DMS153 treated with DMSO at 0.1 percent for 48 hours (cell line): ENCODE data around the gene LTC4S.

ENCODE experiments used
- DNase-seq: peaks from one replicate; lab custom pipeline; 2025; ENCODE audit not compliant: unreplicated experiment; lab: John Stamatoyannopoulos, UW

LTC4S gene

DNA sequence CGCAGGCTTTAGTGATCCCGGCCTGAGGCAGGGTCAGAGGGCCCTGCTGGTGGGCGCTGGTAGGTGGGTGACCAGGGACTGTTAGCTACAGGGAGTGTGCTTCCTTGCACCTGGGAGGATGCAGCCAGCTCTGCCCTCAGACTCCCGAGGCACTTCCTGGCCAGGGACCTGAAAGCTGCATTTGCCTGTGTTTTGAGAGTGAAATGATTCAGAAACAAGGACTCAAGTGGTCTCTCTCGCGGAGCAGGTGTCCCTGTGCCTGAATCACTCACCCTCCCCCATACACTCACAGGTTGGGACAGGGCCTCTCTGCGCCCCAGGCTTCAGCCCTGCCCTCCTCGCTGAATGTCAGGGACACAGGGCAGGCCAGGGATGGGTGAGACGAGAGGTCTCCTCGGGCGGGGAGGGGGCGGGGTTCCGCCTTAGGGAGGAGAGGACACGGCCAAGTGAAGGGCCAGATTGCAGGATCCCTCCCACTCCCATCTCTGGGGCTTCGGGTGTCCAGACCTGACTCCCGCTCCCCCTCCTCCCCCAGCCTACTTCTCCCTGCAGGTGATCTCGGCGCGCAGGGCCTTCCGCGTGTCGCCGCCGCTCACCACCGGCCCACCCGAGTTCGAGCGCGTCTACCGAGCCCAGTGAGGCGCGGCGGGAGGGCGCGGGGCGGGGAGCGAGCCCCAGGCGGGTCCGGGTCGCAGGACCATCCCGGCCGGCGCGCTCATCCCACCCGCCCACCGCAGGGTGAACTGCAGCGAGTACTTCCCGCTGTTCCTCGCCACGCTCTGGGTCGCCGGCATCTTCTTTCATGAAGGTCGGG lies 1.5 kb downstream of the LTC4S start:
- DNase-seq, result peak; percentile 6

DNA sequence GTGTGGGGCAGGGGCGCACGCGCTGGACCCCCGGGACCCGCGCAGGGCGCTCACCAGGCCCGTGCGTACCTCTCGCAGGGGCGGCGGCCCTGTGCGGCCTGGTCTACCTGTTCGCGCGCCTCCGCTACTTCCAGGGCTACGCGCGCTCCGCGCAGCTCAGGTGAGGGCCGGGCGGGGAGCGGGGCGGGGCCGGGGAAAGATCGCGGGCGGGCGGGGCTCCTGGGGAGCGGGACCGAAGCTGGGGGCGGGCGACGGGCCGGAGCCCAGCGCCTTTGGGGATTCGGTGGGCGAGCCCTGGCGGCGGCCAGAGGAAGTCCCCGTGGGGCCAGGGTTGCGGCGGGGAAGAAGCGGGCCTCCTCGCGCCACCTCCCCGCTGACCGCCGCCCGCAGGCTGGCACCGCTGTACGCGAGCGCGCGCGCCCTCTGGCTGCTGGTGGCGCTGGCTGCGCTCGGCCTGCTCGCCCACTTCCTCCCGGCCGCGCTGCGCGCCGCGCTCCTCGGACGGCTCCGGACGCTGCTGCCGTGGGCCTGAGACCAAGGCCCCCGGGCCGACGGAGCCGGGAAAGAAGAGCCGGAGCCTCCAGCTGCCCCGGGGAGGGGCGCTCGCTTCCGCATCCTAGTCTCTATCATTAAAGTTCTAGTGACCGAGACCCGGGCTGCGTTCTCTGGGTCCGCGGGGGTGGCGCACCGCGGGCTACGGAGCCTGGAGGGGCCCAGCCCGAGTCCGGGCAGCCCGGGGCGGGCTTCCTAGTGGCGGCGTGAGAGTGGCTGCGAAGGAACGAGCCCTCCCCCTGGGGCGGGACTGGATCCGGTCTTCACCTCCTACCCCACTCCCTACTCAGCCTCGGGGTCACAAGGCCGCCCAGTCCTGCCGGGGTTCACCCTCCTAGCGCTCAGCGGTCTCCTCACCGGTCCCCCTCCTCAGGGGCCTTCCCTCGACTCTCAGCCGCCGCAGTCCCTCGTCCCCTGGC lies 2.4 kb downstream of the LTC4S start:
- peak; percentile 32 for DNase-seq

DNA sequence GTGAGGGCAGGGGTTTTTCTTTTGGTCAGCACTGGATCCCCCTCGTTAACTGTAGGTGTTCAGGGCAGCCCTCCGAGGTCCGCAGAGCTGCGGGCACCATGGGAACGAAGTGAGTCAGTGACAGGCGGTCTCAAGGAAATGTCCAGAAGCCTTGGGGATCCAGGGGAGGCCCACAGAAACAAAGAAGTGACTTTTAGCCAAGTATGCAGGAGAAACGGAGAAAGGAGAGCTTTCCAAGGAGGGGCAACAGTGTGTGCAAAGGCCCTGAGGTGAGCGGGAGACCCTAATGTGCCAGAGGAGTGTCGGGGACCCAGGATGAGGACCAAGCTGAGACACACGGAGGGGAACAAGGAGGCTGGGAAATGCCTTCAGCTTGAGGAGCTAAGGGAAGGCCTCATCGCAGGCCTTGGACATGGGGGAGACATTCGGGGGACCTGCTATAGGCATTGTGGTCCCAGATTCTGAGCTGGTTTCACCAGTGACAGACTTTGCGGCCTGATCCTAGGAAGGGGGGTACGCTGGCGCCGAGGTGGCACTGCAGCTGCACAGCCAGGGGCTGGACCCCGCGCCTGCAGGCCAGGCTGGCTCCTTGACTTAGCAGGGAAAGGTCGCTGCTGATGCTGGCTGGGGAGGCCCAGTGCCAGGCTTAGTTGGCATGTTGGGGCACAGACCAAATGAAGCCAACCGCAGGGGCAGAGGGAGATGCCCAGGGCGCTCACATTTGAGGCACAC lies 3.3 kb downstream of the LTC4S start:
- DNase-seq, result no peak

GRCh38 chr5:179797741-179798140 lies 4.0 kb downstream of the LTC4S start:
- DNase-seq, result no peak

GRCh38 chr5:179798144-179798770 lies 4.5 kb downstream of the LTC4S start:
- DNase-seq, result no peak

DNA sequence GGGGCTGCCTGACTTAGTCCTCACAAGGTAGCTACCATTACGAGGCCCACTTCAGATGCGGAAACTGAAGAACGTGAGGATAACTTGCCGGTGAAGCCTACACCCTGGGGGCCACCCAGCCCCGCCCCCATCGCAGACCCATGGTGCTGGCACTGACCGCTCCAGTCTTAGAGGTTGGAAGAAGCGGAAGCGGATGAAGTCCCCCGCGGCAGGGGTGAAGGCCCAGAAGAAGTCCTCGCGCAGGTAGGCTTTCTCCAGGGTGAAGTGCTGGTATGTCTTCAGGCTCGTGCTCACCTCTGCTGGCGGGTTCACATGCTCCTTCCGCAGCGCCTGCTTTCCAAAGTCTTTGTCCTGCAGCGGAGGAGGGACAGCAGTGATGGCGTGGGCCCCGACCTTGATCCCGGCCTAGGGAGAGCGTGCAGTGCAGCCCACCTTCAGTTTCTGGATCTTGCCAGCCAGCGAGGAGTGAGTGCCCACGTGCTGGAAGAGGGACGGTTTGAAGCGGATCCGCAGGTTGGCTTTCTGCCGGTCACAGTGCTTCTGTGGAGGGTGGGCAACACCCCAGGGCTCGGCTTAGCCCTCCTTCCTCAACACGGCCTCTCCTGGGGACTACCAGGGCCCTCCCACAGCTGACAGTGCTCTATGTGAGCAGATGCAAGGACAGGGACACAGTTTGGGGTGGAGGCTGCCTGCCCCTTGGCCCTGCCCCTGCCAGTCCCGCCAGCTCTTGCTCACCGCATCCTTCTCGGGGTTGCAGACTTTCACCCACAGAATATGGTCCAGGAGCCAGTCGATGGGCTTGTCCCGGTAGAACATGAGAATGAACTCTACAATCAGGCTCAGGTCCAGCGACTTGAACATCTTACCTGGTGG lies 5.2 kb downstream of the LTC4S start:
- DNase-seq, result no peak

DNA sequence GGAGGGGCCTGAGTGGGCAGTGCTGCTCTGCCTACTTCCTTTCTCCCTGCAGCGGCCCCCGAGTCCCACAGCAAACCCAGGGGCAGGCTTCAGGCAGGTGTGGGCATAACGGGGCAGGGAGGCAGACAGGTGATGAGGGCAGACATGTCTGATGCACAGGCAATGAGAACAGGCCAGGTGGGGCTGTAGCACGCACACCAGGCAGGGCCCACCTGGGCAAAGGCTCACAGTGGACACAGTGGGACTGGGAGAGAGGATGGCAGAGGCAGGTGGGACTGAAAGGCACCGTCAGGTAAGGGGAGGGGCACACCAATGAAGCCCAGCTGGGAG lies 5.8 kb downstream of the LTC4S start:
- DNase-seq, result no peak

- DNase-seq, result no peak
Measured at GRCh38 chr5:179800071-179800695, 6.4 kb downstream of the LTC4S start.

DNA sequence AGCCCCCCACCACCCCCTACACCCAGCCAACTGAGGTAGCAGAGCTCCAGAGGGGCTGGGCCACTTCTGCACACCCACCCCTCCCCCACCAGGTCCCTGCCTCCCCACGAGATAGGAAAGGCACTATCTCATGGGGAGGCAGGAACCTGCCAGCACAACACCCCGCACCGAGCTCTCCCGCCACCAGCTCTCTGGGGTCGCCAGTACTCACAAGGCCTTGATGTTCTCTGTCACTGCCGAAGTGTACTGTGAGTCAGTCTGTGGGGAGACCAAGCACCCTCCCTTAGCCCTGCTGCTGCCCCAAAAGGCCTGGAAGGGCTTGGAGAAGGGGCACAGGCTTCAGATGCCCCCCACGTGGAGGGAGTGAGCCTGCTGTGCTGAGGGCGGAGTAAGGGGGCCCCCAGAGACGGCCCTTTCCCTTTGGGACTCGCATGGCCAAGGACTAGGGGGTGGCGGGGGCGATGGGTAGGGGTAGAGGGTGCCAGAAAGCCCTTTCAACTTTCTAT lies 7.0 kb downstream of the LTC4S start:
- DNase-seq, result no peak

DNA sequence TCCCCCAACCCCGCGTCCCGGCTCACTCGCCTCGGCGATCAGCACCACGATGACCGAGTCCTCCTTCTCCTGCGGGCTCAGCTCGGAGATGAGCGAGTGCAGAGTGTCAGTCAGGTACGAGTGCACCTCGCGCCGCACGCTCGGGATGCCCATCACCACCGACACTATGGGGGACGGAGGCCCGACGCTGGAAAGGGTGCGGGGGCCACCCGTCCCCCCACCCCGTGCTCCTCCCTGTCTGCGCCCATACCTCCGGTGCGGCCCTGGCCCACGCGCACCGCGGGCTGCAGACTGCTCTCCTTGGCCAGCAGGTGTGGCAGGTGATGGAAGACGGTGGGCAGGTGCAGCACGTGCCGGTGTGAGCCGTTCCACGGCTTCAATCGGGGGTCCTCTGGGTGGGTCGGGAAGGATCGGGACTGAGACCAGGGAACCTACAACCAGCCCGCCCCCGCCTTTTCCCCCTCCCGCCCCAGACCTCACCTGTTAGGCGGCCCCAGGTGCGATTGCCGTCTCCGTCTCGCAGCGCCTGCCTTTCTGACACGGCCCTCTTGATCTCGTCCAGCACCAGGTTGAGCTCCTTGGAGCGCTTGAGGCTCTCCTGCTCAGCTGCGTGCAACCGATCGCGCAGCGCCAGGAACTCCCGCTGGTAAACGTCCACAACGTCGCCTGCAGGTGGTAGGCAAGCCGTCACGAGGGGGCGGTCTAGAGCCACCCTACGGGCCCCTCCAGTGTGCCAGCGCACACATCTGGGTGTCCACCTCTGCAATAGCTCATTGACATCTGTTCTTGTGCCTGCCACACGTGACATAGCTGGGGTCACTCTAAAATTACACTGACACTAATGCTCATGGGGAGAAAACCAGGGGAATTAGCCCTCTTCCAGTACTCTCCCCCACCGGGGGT lies 7.8 kb downstream of the LTC4S start:
- DNase-seq, result no peak

DNA sequence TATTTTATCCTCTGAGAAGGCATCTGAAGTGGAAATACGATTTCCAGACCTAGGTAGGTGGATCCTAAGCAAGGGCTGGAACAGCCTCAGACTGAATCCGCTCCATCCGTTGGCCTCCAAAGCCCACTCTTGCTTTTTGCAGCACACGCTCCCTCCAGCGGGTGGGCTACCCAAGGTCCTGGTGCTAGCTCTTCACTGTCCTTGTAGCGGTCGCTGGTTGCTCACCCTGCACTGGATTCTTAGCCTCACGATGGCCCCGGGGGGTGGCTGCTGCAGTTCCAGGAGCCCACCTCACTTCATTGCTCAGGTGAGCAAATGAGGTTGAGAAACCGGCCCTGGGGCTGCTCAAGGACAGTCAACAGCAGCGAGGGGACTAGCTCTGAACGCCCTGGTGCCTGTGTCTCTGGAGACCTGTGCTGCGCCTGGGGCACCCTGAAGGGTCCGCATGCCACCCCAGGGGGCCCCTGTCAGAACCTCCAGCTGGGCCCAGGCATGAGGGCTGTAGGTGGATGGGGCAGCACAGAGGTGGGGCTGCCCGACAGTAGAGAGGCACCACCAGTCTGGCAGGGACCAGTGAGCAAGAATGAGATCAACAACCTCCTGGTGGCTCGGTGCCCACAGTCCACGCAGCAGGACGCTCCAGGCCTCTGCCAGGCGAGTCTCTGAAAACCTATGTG lies 8.6 kb downstream of the LTC4S start:
- no peak for DNase-seq

- no peak for DNase-seq
Measured at GRCh38 chr5:179802950-179803562, 9.3 kb downstream of the LTC4S start.

- no peak for DNase-seq
Measured at GRCh38 chr5:179803651-179804554, 10.1 kb downstream of the LTC4S start.

- DNase-seq, result no peak
Measured at GRCh38 chr5:179804555-179804947, 10.8 kb downstream of the LTC4S start.

GRCh38 chr5:179805070-179805528 lies 11.3 kb downstream of the LTC4S start:
- DNase-seq, result no peak

GRCh38 chr5:179805529-179806249 lies 11.9 kb downstream of the LTC4S start:
- DNase-seq, result no peak
